ENCODE data around the gene TIMELESS.

The TIMELESS gene

DNA sequence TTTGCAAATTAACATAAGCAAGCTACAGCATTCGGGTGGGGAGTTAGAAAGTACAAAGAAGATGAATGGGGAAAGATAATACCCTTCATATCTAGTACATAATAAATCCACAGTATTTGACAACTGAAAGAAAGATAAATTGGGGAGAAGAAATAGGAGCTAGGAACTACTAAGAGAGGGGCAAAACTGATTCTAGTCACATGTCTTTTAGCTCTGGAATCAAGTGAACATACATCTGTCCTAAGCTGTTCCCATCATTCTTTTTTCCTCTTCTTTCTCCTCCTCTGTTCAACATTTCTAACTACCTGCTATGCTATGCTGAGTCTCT, 71.3 kb downstream of the TIMELESS start:
- Histone ChIP-seq H2AFZ (ENCODE audit: low read depth, low read length) (no peak overlapping the region), H3K9me3 (ENCODE audit: control insufficient read depth, low read length) (no peaks in the 10 kb centered on the region), H4K8ac (ENCODE audit: low read length) (no peak overlapping the region), H2BK5ac (ENCODE audit: low read depth, low read length, poor library complexity, severe bottlenecking) (no peak overlapping the region), H4K91ac (ENCODE audit: low read length) (no peak overlapping the region), H3K18ac (ENCODE audit: low read depth in 1 of 2, low read length in 2 of 2) (no peak overlapping the region), H3K4me1 (ENCODE audit: control insufficient read depth, insufficient read depth, low read depth, low read length) (peaks cover 9% of the 10 kb centered on the region), H3K4me2 (ENCODE audit: low read length, poor library complexity, severe bottlenecking) (no peak overlapping the region), H2BK12ac (ENCODE audit: low read length in 2 of 2) (no peak overlapping the region), H2BK120ac (ENCODE audit: low read depth, low read length) (no peak overlapping the region), H3K14ac (ENCODE audit: low read length in 2 of 2) (no peak overlapping the region), H2BK15ac (ENCODE audit: low read depth, poor library complexity, severe bottlenecking) (no peak overlapping the region), H3K27ac (ENCODE audit: low read length, poor library complexity, severe bottlenecking) (no peak overlapping the region), H3K27me3 (ENCODE audit: control insufficient read depth in 1 of 2, insufficient read depth in 1 of 2, low read length in 2 of 2) (peaks cover 0 to 5% of the 10 kb centered on the region in 2 experiments), H3K79me1 (replicated peaks; ENCODE audit: low read length, poor library complexity, severe bottlenecking) (no peaks in the 10 kb centered on the region), H3K4ac (ENCODE audit: low read depth in 1 of 2, low read length in 2 of 2) (no peak overlapping the region), H2AK5ac (ENCODE audit: low read length, severe bottlenecking) (no peak overlapping the region), H3K23ac (ENCODE audit: low read length in 2 of 2) (no peak overlapping the region), H3K9ac (ENCODE audit: low read length) (no peak overlapping the region), H3K36me3 (ENCODE audit: control insufficient read depth in 1 of 2, insufficient read depth in 2 of 2, low read depth in 1 of 2, low read length in 2 of 2) (no peaks in the 10 kb centered on the region), H3K4me3 (ENCODE audit: insufficient read depth in 1 of 2, low read depth in 1 of 2, low read length in 2 of 2) (no peak overlapping the region)
- no CpG with 5 or more reads among the region's 1 CpG for WGBS
- no peak for DNase-seq

- Histone ChIP-seq H3K36me3 (ENCODE audit: control insufficient read depth in 1 of 2, insufficient read depth in 2 of 2, low read depth in 1 of 2, low read length in 2 of 2) (no peaks in the 10 kb centered on the region), H3K27ac (ENCODE audit: low read length, poor library complexity, severe bottlenecking) (no peak overlapping the region), H3K4me1 (ENCODE audit: control insufficient read depth, insufficient read depth, low read depth, low read length) (peaks cover 9% of the 10 kb centered on the region), H2AK5ac (ENCODE audit: low read length, severe bottlenecking) (no peak overlapping the region), H3K23ac (ENCODE audit: low read length in 2 of 2) (no peak overlapping the region), H2BK12ac (ENCODE audit: low read length in 2 of 2) (no peak overlapping the region), H3K27me3 (ENCODE audit: control insufficient read depth in 1 of 2, insufficient read depth in 1 of 2, low read length in 2 of 2) (peaks cover 0 to 4% of the 10 kb centered on the region in 2 experiments), H3K4me2 (ENCODE audit: low read length, poor library complexity, severe bottlenecking) (no peak overlapping the region), H4K91ac (ENCODE audit: low read length) (no peak overlapping the region), H3K79me1 (replicated peaks; ENCODE audit: low read length, poor library complexity, severe bottlenecking) (no peaks in the 10 kb centered on the region), H3K9ac (ENCODE audit: low read length) (no peak overlapping the region), H3K4me3 (ENCODE audit: insufficient read depth in 1 of 2, low read depth in 1 of 2, low read length in 2 of 2) (no peak overlapping the region), H3K9me3 (ENCODE audit: control insufficient read depth, low read length) (no peaks in the 10 kb centered on the region), H2BK120ac (ENCODE audit: low read depth, low read length) (no peak overlapping the region), H3K14ac (ENCODE audit: low read length in 2 of 2) (no peak overlapping the region), H2AFZ (ENCODE audit: low read depth, low read length) (no peak overlapping the region), H3K18ac (ENCODE audit: low read depth in 1 of 2, low read length in 2 of 2) (no peak overlapping the region), H2BK5ac (ENCODE audit: low read depth, low read length, poor library complexity, severe bottlenecking) (no peak overlapping the region), H3K4ac (ENCODE audit: low read depth in 1 of 2, low read length in 2 of 2) (no peak overlapping the region), H4K8ac (ENCODE audit: low read length) (no peak overlapping the region), H2BK15ac (ENCODE audit: low read depth, poor library complexity, severe bottlenecking) (no peak overlapping the region)
- WGBS: 91% methylated on average over 3 of the region's 4 CpGs
- DNase-seq: peak; percentile 21
Observed at GRCh38 chr12:56377310-56377988, 71.8 kb downstream of the TIMELESS start.

DNA sequence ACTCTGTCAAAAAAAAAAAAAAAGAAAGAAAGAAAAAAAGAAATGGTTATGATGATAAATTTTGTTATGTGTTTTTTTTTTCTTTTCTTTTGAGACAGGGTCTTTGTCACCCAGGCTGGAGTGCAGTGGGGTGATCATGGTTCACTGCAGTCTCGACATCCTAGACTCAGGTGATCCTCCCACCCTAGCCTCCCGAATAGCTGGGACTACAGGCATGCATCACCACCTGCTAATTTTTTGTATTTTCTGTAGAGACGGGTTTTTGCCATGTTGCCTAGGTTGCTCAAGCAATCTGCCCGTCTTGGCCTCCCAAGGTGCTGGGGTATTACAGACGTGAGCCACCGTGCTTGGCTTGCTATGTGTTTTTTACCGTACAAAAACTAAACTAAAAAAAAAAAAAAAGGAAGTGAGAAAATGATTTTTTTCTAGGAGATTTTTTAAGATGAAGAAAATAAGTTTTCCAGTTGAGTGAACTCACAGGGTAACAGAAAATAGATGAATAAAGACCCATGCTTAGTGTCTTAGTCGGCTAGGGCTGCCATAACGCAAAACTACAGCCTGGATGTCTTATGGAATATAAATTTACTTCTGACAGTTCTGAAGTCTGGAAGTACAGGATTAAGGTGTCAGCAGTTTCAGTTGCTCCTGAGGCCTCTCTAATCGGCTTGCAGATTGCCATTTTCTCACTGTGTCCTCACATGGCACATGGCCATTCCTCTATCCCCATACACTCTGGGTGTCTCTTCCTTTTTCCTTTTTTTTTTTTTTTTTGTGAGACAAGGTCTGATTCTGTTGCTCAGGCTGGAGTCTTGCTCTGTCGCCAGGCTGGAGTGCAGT, 73.4 kb downstream of the TIMELESS start:
- no peak overlapping the region for H3K9ac ChIP-seq (ENCODE audit: low read length)
- WGBS: 89% methylated on average over 11 of the region's 11 CpGs

DNA sequence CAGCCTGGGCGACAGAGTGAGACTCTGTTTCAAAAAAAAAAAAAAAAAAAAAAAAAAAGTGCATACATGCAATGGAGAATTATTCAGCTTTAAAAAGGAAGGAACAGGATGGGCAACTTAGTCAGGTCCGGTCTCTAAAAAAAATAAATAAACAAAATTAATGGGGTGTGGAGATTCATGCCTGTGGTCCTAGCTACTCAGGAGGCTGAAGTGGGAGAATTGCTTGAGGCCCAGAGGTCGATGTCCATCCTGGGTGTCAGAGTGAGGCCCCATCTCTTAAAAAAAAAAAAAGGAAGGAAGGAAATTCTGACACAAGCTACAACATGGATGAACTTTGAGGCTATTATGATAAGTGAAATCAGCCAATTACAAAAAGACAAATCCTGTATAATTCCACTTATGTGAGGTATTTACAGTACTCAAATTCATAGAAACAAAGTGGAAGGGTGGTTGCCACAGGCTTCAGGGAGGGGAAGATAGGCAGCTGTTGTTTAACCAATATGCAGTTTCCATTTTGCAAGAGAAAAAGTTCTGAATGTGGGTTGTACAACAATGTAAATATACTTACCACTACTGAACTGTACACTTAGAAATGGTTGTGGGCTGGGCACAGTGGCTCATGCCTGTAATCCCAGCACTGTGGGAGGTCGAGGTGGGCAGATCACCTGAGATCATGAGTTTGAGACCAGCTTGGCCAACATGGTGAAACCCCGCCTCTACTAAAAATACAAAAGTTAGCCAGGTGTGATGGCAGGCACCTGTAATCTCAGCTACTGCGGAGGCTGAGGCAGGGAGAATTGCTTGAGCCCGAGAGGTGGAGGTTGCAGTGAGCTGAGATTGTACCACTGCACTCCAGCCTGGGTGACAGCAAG, 74.3 kb downstream of the TIMELESS start:
- H2AFZ ChIP-seq (ENCODE audit: low read depth, low read length): no peak overlapping the region
- H2BK120ac ChIP-seq (ENCODE audit: low read depth, low read length): no peak overlapping the region
- H3K27ac ChIP-seq (ENCODE audit: low read length, poor library complexity, severe bottlenecking): peak overlapping the region; percentile 5
- no peak overlapping the region for H3K18ac ChIP-seq (ENCODE audit: low read depth in 1 of 2, low read length in 2 of 2)
- peaks cover 9% of the 10 kb centered on the region for H3K4me1 ChIP-seq (ENCODE audit: control insufficient read depth, insufficient read depth, low read depth, low read length)
- peak; percentile 65 for DNase-seq
- H3K4me2 ChIP-seq (ENCODE audit: low read length, poor library complexity, severe bottlenecking): no peak overlapping the region
- no peak overlapping the region for H2BK5ac ChIP-seq (ENCODE audit: low read depth, low read length, poor library complexity, severe bottlenecking)
- no peaks in the 10 kb centered on the region for H3K9me3 ChIP-seq (ENCODE audit: control insufficient read depth, low read length)
- no peak overlapping the region for H3K4ac ChIP-seq (ENCODE audit: low read depth in 1 of 2, low read length in 2 of 2)
- no peaks in the 10 kb centered on the region for H3K79me1 ChIP-seq (replicated peaks; ENCODE audit: low read length, poor library complexity, severe bottlenecking)
- no peak overlapping the region for H3K9ac ChIP-seq (ENCODE audit: low read length)
- no peak overlapping the region for H4K91ac ChIP-seq (ENCODE audit: low read length)
- WGBS: 77% methylated on average over 6 of the region's 7 CpGs
- no peak overlapping the region for H3K23ac ChIP-seq (ENCODE audit: low read length in 2 of 2)
- peaks cover 0 to 4% of the 10 kb centered on the region in 2 experiments for H3K27me3 ChIP-seq (ENCODE audit: control insufficient read depth in 1 of 2, insufficient read depth in 1 of 2, low read length in 2 of 2)
- no peaks in the 10 kb centered on the region for H3K36me3 ChIP-seq (ENCODE audit: control insufficient read depth in 1 of 2, insufficient read depth in 2 of 2, low read depth in 1 of 2, low read length in 2 of 2)
- H2BK12ac ChIP-seq (ENCODE audit: low read length in 2 of 2): no peak overlapping the region
- no peak overlapping the region for H2BK15ac ChIP-seq (ENCODE audit: low read depth, poor library complexity, severe bottlenecking)
- H3K14ac ChIP-seq (ENCODE audit: low read length in 2 of 2): no peak overlapping the region
- H3K4me3 ChIP-seq (ENCODE audit: insufficient read depth in 1 of 2, low read depth in 1 of 2, low read length in 2 of 2): no peak overlapping the region
- no peak overlapping the region for H2AK5ac ChIP-seq (ENCODE audit: low read length, severe bottlenecking)
- H4K8ac ChIP-seq (ENCODE audit: low read length): no peak overlapping the region

More for the DNA sequence above, 73.4 kb downstream of the TIMELESS start:
- no peak for DNase-seq
- H3K14ac ChIP-seq (ENCODE audit: low read length in 2 of 2): no peak overlapping the region
- no peak overlapping the region for H3K4me3 ChIP-seq (ENCODE audit: insufficient read depth in 1 of 2, low read depth in 1 of 2, low read length in 2 of 2)
- peaks cover 0 to 4% of the 10 kb centered on the region in 2 experiments for H3K27me3 ChIP-seq (ENCODE audit: control insufficient read depth in 1 of 2, insufficient read depth in 1 of 2, low read length in 2 of 2)
- no peak overlapping the region for H2BK15ac ChIP-seq (ENCODE audit: low read depth, poor library complexity, severe bottlenecking)
- peak overlapping the region; percentile 40 for H3K27ac ChIP-seq (ENCODE audit: low read length, poor library complexity, severe bottlenecking)
- no peak overlapping the region for H2AK5ac ChIP-seq (ENCODE audit: low read length, severe bottlenecking)
- H2BK120ac ChIP-seq (ENCODE audit: low read depth, low read length): no peak overlapping the region
- H3K23ac ChIP-seq (ENCODE audit: low read length in 2 of 2): no peak overlapping the region
- H3K9me3 ChIP-seq (ENCODE audit: control insufficient read depth, low read length): no peaks in the 10 kb centered on the region
- no peaks in the 10 kb centered on the region for H3K36me3 ChIP-seq (ENCODE audit: control insufficient read depth in 1 of 2, insufficient read depth in 2 of 2, low read depth in 1 of 2, low read length in 2 of 2)
- H3K4ac ChIP-seq (ENCODE audit: low read depth in 1 of 2, low read length in 2 of 2): no peak overlapping the region
- H3K4me2 ChIP-seq (ENCODE audit: low read length, poor library complexity, severe bottlenecking): no peak overlapping the region
- H4K8ac ChIP-seq (ENCODE audit: low read length): no peak overlapping the region
- H3K79me1 ChIP-seq (replicated peaks; ENCODE audit: low read length, poor library complexity, severe bottlenecking): no peaks in the 10 kb centered on the region
- no peak overlapping the region for H2AFZ ChIP-seq (ENCODE audit: low read depth, low read length)
- H2BK12ac ChIP-seq (ENCODE audit: low read length in 2 of 2): no peak overlapping the region
- peaks cover 9% of the 10 kb centered on the region for H3K4me1 ChIP-seq (ENCODE audit: control insufficient read depth, insufficient read depth, low read depth, low read length)
- H3K18ac ChIP-seq (ENCODE audit: low read depth in 1 of 2, low read length in 2 of 2): no peak overlapping the region
- no peak overlapping the region for H4K91ac ChIP-seq (ENCODE audit: low read length)
- H2BK5ac ChIP-seq (ENCODE audit: low read depth, low read length, poor library complexity, severe bottlenecking): no peak overlapping the region

Measured in mesenchymal stem cell (in vitro differentiated cells and primary cell).